Measurements from ENCODE around the gene AIPL1. TPM values are rescaled to one million over a fixed set of nuclear protein-coding genes. Genes with fewer than 3 reads are reported as not detected.

The AIPL1 gene
- total and polyA plus RNA-seq, 10 of the 15 experiments (the other 5 are each of a cell fraction or from before 2014, with no cell fraction given), result not detected

DNA sequence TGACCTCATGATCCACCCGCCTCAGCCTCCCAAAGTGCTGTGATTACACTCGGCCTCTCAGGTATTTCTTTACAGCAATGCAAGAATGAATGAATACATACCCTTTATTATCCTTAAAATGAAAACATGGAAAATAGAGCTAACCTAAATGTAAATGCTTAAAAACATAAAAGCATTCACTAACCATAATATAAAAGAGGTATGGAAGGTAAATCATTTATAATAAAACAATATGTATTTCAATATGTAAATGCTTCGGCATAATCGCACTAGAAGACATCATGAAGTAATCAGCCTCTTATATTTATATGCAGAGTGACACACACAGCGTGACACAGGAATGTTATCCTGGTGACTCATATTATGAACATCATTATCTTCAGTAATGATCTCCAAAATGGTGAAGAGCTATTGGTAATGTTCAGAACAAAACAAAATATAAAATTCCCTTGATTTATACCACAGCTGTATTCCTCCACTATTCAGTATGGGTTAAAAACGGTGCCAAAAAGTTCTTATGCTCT, 53.9 kb downstream of the AIPL1 start:
- Histone ChIP-seq H4K20me1 (ENCODE audit: control insufficient read depth, insufficient read depth) (no peaks in the 10 kb centered on the region), H3K4me1 (ENCODE audit: control insufficient read depth, insufficient read depth, low read length) (no peaks in the 10 kb centered on the region), H3K4me2 (ENCODE audit: control insufficient read depth, insufficient read depth) (no peak overlapping the region), H3K36me3 (ENCODE audit: control insufficient read depth in 2 of 2, insufficient read depth in 2 of 2, low read length in 1 of 2) (no peaks in the 10 kb centered on the region), H3K27me3 (replicated peaks in 1 of 2; ENCODE audit: control insufficient read depth in 2 of 2, insufficient read depth in 2 of 2, low read length in 1 of 2) (no peaks in the 10 kb centered on the region; a peak in 1 of 4 replicates), H2AFZ (ENCODE audit: control insufficient read depth, low read depth, low read length) (no peak overlapping the region), H3K4me3 (no peak overlapping the region), H3K27ac (ENCODE audit: control insufficient read depth, insufficient read depth) (no peak overlapping the region), H3K79me2 (ENCODE audit: control insufficient read depth, insufficient read depth, low read length) (no peaks in the 10 kb centered on the region), H3K9me3 (replicated peaks; ENCODE audit: control insufficient read depth, insufficient read depth, low read length) (no peaks in the 10 kb centered on the region), H3K9ac (ENCODE audit: control insufficient read depth, insufficient read depth, low read length) (no peak overlapping the region)
- intact Hi-C loops (cut with micrococcal nuclease; ENCODE audit: unreplicated experiment), result no loop called here
- 23% methylated on average over 6 of the region's 6 CpGs for WGBS (ENCODE audit: insufficient coverage, insufficient replicate concordance, low lambda C conversion rate, missing lambda C conversion rate)
- FAIRE-seq, result no peak
- DNase-seq (ENCODE audit: low read depth, low spot score), result no peak
- CTCF ChIA-PET, result no interaction called here
- TF ChIP-seq, protein P1, sequence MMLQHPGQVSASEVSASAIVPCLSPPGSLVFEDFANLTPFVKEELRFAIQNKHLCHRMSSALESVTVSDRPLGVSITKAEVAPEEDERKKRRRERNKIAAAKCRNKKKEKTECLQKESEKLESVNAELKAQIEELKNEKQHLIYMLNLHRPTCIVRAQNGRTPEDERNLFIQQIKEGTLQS (IDR thresholded peaks at IDR 0.05; ENCODE audit: borderline replicate concordance, extremely low read depth, low read depth, low read length), result no peak
- TF ChIP-seq, protein P2, sequence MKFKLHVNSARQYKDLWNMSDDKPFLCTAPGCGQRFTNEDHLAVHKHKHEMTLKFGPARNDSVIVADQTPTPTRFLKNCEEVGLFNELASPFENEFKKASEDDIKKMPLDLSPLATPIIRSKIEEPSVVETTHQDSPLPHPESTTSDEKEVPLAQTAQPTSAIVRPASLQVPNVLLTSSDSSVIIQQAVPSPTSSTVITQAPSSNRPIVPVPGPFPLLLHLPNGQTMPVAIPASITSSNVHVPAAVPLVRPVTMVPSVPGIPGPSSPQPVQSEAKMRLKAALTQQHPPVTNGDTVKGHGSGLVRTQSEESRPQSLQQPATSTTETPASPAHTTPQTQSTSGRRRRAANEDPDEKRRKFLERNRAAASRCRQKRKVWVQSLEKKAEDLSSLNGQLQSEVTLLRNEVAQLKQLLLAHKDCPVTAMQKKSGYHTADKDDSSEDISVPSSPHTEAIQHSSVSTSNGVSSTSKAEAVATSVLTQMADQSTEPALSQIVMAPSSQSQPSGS (IDR thresholded peaks at IDR 0.05; ENCODE audit: low read length), result no peak
- TF ChIP-seq IKZF2 (IDR thresholded peaks at IDR 0.05) (no peak), FOXK2 (IDR thresholded peaks at IDR 0.05) (no peak), STAT3 (IDR thresholded peaks at IDR 0.05; ENCODE audit: low read depth, low read length) (no peak), KLF5 (IDR thresholded peaks at IDR 0.05; ENCODE audit: partially characterized antibody) (no peak), BACH1 (IDR thresholded peaks at IDR 0.05; ENCODE audit: borderline replicate concordance) (no peak), CREM (IDR thresholded peaks at IDR 0.05; ENCODE audit: low read depth) (no peak), NFXL1 (IDR thresholded peaks at IDR 0.05; ENCODE audit: borderline replicate concordance) (no peak), HDAC6 (IDR thresholded peaks at IDR 0.05; ENCODE audit: unreplicated experiment) (no peak), SREBF2 (IDR thresholded peaks at IDR 0.05; ENCODE audit: low read length) (no peak)
- TF ChIP-seq, protein P3, sequence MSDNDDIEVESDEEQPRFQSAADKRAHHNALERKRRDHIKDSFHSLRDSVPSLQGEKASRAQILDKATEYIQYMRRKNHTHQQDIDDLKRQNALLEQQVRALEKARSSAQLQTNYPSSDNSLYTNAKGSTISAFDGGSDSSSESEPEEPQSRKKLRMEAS (IDR thresholded peaks at IDR 0.05; ENCODE audit: low read depth, low read length), result no peak
- RAD21 ChIA-PET (ENCODE audit: unreplicated experiment), result no interaction called here
- no peak for ATAC-seq
- POLR2A ChIA-PET, result no interaction called here
- SMC1A ChIA-PET (ENCODE audit: uncharacterized antibody, unreplicated experiment), result no interaction called here
- in situ Hi-C loops (cut with MboI), result no loop called here
- BruUV-seq (replicated peaks), result no TSS peak
